Right cardiac atrium (tissue), 5 donors: ENCODE data around the gene FSTL4. TPM values are rescaled to one million over a fixed set of nuclear protein-coding genes. Genes with fewer than 3 reads are reported as not detected.
"Not testable (repeated sequence)": the region's sequence is repeated elsewhere in the genome, so short reads cannot be mapped to it uniquely, and the experiment has no call there.

Experiments
- ATAC-seq, 2 donors: fragments of 200-7000 bp; cut with Tn5 transposase; one replicate each; pipeline versions ENCODE4 v1.8.0 to v1.9.1; 2020; ENCODE audit warnings: moderate library complexity in 2 of 2, mild to moderate bottlenecking in 1 of 2
- DNase-seq, 3 donors: peaks; one replicate each; pipeline ENCODE4 v3.0.0-alpha.2; 2020
- H3K27ac ChIP-seq: one replicate; pipeline ENCODE4 v1.5.1; 2013; ENCODE audit warnings: mild to moderate bottlenecking, low read length, control low read depth, moderate library complexity
- H3K27me3 ChIP-seq: one replicate; pipeline ENCODE4 v1.6.1; 2013; ENCODE audit not compliant: control insufficient read depth, insufficient read depth
- H3K4me1 ChIP-seq: one replicate; pipeline ENCODE4 v1.6.1; 2013; ENCODE audit warnings: low read length; ENCODE audit not compliant: control insufficient read depth, insufficient read depth
- H3K4me3 ChIP-seq: one replicate; pipeline ENCODE4 v1.5.1; 2013; ENCODE audit warnings: low read length, control low read depth
- H3K9me3 ChIP-seq: one replicate; pipeline ENCODE4 v1.6.1; 2013; ENCODE audit warnings: low read length; ENCODE audit not compliant: control insufficient read depth
- WGBS: extraction: QIAGEN DNeasy Blood & Tissue Kit; methylation state at CpG from one replicate; pipeline ENCODE4 v1.1.7; 2013; 5-methylcytosine and 5-hydroxymethylcytosine counted together
- intact Hi-C, 4 donors: fragments of 100-400 bp; cut with DNase I; formaldehyde crosslinking; loops; one replicate each; pipeline versions ENCODE4 v1.11.0 to v1.14.0; 2022 to 2023
- polyA plus RNA-seq: library from polyadenylated mRNA; stranded (reverse); fragments of 200-250 nt; gene quantifications from one replicate; pipeline ENCODE4 v1.2.3, GENCODE V29; 2013
- total RNA-seq, 4 donors: library from RNA; stranded (reverse); fragmentation: NEBNext Ultra II Directional; extraction: Animal tissue kit (Norgen Biotek cat#: 25700); gene quantifications; one replicate each; pipeline ENCODE4 v1.2.1, GENCODE V29; 2021
- donor health status: healthy with polysubstance abuse.
- donor health status: DM: no; HTN: yes; CAD: no.
- donor health status: DM: no; HTN: no; CAD: no.
- donor health status: DM: no; HTN: yes; CAD: no; lungs with severe emphysema.
- donor health status: DM: yes; HTN: yes; CAD: no.

The FSTL4 gene
- total and polyA plus RNA-seq, 5 donors, result not detected

DNA sequence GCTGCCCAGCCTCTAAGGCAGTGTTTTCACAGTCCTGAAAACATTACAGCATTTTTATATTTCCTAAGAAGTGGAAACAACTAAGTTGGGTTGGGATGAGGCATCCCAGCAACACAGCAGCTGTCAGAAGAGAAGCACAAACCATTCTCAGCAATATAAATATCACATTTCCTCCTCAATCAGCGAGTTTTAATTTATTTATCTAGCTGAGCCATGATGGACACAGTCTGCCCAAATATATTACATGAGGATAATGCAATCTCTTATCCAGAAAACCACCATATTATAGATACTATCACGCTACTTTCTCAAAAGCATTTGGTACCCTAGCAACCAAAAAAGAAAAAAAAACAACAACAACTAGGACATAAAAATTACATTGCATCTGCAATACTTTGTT lies 158.5 kb downstream of the FSTL4 start:
- ATAC-seq (no peak), DNase-seq (no peak)
- no peak overlapping the region for H3K4me3 ChIP-seq
- H3K27ac ChIP-seq, result no peak overlapping the region
- H3K27me3 ChIP-seq, result no peaks in the 10 kb centered on the region
- 46% methylated on average over 2 of the region's 2 CpGs for WGBS
- H3K4me1 ChIP-seq, result no peaks in the 10 kb centered on the region
- intact Hi-C loops, result no loop called here
- H3K9me3 ChIP-seq, result no peaks in the 10 kb centered on the region

DNA sequence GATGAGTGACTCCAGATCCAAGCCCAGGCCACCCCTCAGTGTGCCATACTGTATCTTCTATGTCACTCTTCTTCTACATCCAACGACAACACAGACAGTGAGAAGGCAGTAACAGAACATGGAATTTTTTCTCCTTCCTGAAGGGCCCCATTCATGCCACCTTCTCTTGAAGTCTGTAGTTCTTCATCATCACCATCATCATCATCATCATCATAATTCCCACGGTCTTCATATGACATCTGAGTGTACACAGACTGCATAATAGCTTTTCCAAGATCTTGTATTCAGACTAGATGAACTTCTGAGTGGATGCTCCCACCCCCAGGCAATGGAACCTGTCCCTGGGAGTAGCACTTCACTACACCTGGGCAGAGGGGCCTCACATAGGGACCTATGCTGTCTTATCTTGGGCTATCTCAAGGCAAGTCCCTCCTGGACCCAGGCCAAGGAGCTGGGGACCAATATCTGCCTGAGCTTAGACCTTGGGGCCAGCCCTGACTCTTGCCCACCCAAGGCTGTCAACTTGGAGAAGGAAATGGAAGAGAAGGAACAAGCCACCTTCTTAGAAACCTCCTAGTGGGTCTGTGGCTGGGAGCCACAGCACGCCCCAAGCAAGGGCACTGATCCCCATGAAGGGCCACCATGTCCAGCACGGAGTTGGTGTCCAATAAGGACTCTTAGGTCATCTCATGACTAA lies 159.1 kb downstream of the FSTL4 start:
- 82% methylated on average over 4 of the region's 4 CpGs for WGBS
- H3K4me1 ChIP-seq, result no peaks in the 10 kb centered on the region
- intact Hi-C loops, result no loop called here
- no peak for ATAC-seq
- H3K9me3 ChIP-seq, result no peaks in the 10 kb centered on the region
- no peak overlapping the region for H3K27ac ChIP-seq
- no peaks in the 10 kb centered on the region for H3K27me3 ChIP-seq
- no peak for DNase-seq
- H3K4me3 ChIP-seq, result no peak overlapping the region

DNA sequence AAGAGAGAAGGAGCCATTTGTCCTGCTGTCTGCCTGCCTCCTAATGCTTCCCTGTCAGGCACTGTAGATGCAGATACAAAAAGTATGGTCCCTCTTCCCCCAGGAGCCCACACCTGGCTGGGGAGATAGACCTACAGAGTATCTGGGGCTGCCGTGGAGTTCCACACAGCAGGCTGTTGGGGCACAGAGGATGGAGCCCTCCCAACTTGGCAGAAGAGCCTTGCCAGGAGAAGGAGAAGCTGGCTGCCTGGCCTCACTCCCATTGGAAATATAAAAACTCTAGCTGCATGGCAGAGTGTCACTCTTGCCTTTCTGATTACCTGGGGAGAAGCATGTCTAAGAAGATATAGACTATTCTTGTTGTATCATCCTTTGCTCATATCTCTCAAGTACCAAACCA lies 160.4 kb downstream of the FSTL4 start:
- intact Hi-C loops, result no loop called here
- 68% methylated on average over 1 of the region's 1 CpG for WGBS
- DNase-seq, result no peak
- H3K9me3 ChIP-seq, result no peaks in the 10 kb centered on the region
- no peaks in the 10 kb centered on the region for H3K4me1 ChIP-seq
- ATAC-seq, result no peak
- H3K4me3 ChIP-seq, result no peak overlapping the region
- H3K27me3 ChIP-seq, result no peaks in the 10 kb centered on the region
- no peak overlapping the region for H3K27ac ChIP-seq

DNA sequence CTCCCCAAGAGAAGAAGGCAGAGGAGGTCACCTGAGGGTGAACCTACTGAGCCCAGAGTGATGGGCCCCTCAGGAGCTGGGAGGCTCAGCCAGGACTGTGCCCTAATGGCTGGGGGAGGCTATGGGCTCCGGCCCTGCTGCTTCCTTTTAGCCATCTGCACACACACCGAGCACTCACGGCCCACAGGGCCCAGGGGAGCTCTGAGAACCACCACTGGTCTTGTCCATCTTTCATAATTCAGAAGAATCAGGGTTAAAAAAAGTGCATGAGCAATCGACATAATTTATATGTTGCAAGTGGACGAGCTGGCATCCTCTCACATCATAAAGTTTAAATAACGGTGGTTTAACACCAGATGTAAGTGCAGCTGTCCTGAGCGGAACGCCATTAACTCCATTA lies 162.1 kb downstream of the FSTL4 start:
- 83% methylated on average over 8 of the region's 8 CpGs for WGBS
- Histone ChIP-seq H3K9me3 (no peaks in the 10 kb centered on the region), H3K4me3 (no peak overlapping the region), H3K27ac (no peak overlapping the region), H3K4me1 (no peaks in the 10 kb centered on the region), H3K27me3 (no peaks in the 10 kb centered on the region)
- DNase-seq (no peak), ATAC-seq (no peak)
- intact Hi-C loops, result no loop called here

- intact Hi-C loops, result no loop called here
- no peak for DNase-seq
- H3K4me1 ChIP-seq, result no peaks in the 10 kb centered on the region
- H3K4me3 ChIP-seq, result no peak overlapping the region
- ATAC-seq, result no peak
- no peak overlapping the region for H3K27ac ChIP-seq
- no peaks in the 10 kb centered on the region for H3K27me3 ChIP-seq
- no peaks in the 10 kb centered on the region for H3K9me3 ChIP-seq
- 90% methylated on average over 10 of the region's 10 CpGs for WGBS
Observed at GRCh38 chr5:133449181-133449580, 163.2 kb downstream of the FSTL4 start.

- 79% methylated on average over 9 of the region's 9 CpGs for WGBS
- no peaks in the 10 kb centered on the region for H3K27me3 ChIP-seq
- no peaks in the 10 kb centered on the region for H3K9me3 ChIP-seq
- no peaks in the 10 kb centered on the region for H3K4me1 ChIP-seq
- no peak for ATAC-seq
- no peak for DNase-seq
- no peak overlapping the region for H3K27ac ChIP-seq
- H3K4me3 ChIP-seq, result no peak overlapping the region
- intact Hi-C loops, result no loop called here
Observed at GRCh38 chr5:133446440-133446839, 165.9 kb downstream of the FSTL4 start.

DNA sequence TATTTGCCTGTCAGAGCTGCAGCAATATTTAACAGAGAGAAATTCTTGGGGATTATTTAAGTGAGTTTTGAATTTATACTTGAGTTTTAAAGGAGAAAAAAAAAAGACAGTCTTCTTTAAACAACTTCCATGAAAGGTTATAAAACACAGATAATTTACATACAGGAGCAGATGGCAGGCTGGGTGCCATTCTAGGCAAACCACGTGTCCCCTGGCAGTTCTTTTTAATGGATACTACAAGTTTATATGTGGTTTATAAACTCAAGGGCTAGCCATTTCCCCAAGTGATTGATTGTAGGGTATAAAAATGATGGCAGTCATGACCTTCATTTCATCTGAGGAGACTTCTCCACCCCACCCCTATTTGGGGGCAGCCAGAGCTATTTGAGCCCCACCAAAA lies 166.6 kb downstream of the FSTL4 start:
- ATAC-seq (no peak), DNase-seq (no peak)
- Histone ChIP-seq H3K27me3 (no peaks in the 10 kb centered on the region), H3K9me3 (no peaks in the 10 kb centered on the region), H3K4me1 (no peaks in the 10 kb centered on the region), H3K4me3 (no peak overlapping the region), H3K27ac (no peak overlapping the region)
- WGBS, result 61% methylated on average over 1 of the region's 1 CpG
- intact Hi-C loops, result no loop called here

DNA sequence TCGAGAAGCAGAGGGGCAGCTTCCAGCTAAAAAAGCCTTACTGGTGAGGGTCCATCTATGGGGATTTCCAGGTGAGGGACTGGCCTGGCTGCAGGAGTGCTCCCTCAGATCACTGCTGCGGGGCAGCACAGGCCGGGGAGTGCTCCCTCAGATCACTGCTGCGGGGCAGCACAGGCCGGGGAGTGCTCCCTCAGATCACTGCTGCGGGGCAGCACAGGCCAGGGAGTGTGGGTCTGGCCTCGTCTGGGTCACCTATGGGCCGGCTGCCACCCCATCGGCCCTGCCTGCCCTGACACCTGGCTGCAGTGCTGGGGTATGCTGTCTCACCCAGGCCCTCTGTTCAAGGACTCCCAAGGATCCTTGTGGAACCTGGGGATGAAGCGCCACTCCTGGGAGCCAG lies 167.1 kb downstream of the FSTL4 start:
- H3K27ac ChIP-seq, DNase-seq, H3K27me3 ChIP-seq, H3K4me1 ChIP-seq, H3K4me3 ChIP-seq, H3K9me3 ChIP-seq, intact Hi-C loops, ATAC-seq: not testable (repeated sequence)
- 89% methylated on average over 10 of the region's 10 CpGs for WGBS

- intact Hi-C loops, result no loop called here
- no peaks in the 10 kb centered on the region for H3K4me1 ChIP-seq
- no peak overlapping the region for H3K27ac ChIP-seq
- H3K27me3 ChIP-seq, result no peaks in the 10 kb centered on the region
- no peak for ATAC-seq
- 80% methylated on average over 5 of the region's 5 CpGs for WGBS
- no peaks in the 10 kb centered on the region for H3K9me3 ChIP-seq
- H3K4me3 ChIP-seq, result no peak overlapping the region
- no peak for DNase-seq
Observed at GRCh38 chr5:133444711-133445110, 167.6 kb downstream of the FSTL4 start.

- no peaks in the 10 kb centered on the region for H3K9me3 ChIP-seq
- ATAC-seq, result no peak
- 81% methylated on average over 7 of the region's 7 CpGs for WGBS
- no peak overlapping the region for H3K4me3 ChIP-seq
- no peak for DNase-seq
- H3K4me1 ChIP-seq, result no peaks in the 10 kb centered on the region
- no peak overlapping the region for H3K27ac ChIP-seq
- intact Hi-C loops, result no loop called here
- no peaks in the 10 kb centered on the region for H3K27me3 ChIP-seq
Observed at GRCh38 chr5:133441166-133441815, 171.1 kb downstream of the FSTL4 start.

DNA sequence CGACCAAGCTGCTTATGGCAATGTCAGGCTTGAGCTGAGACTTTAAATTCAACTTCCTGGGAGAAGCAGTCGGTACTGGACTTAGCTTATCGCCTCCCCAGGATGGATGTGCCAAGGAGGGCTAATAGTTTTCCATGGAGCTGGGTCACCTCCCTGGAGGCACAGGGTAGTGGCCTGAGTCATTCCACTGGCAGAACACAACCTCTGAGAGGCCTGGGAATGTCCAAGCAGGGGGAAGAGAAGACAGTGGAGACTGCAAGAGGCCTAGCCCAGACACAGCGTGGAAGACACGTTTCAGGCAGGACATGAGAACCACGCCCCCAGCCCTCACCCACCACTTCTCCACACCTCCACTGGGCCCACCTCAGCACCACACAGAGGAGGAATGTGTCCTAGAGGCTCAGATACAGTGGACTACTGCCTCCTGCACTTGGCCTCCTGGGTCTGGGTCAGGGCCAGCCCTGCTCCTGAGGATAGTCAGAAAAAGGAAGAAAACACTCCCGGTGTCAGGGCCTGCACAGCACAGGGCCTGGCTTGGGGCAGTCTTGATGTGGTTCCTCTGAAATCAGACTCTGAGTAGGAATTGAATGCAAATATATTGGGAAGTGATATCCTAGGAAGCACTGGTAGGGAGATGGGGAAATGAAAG lies 171.8 kb downstream of the FSTL4 start:
- Histone ChIP-seq H3K27me3 (no peaks in the 10 kb centered on the region), H3K27ac (no peak overlapping the region), H3K9me3 (no peaks in the 10 kb centered on the region), H3K4me1 (no peaks in the 10 kb centered on the region), H3K4me3 (no peak overlapping the region)
- intact Hi-C loops, result no loop called here
- ATAC-seq, result peak; percentile 91 to 92
- WGBS, result 54% methylated on average over 7 of the region's 7 CpGs
- peak; percentile 68 to 73 (median 68) for DNase-seq
